Stimulated activated CD4-positive, alpha-beta T cell treated with anti-CD3 and anti-CD28 coated beads, TNF-alpha, amount 100 ng/mL, for 4 hours (primary cell): Measurements from ENCODE around the gene RAB3GAP2.
"Not testable (repeated sequence)": the region's sequence is repeated elsewhere in the genome, so short reads cannot be mapped to it uniquely, and the experiment has no call there.

Source experiments
- DNase-seq, 3 experiments: peaks; one replicate each; pipeline ENCODE4 v3.0.0-alpha.2; 2020; ENCODE audit warnings: low read depth in 3 of 3

The RAB3GAP2 gene

DNA sequence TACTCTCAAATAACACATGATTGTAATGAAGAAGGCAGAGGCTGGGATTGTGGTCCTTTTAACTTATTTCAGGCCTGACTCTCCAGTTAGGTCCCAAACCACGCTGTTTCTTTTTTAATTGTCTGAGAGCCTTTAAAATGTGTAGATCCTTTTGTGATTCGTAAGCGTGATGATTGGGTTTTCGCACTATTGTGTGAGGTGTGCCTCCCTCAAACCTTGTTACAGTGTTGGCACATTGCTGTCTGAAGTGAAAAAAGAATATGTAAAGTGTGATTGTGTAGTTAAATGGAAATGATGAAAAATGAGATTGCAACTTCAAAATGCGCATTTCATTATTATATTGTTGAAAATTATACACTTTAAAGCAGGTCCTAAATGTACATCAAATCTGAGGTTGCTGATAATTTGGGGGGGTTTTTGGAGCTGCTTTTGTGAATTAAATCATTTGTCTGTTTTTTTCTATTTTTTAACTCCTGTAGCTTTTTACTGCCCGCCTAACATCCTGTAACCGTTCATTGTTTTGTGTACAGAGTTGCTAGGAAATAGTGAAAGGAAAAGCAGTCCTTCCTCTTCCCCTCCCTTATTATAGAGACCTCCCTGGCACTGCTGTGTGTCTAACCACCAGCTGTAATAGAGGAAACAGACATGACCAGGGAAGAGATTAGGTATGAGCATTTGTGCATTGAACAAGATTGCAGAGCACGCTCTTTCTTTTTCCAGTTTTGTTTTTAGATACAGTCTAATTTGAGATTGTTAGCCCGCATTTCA is 135.1 kb downstream of the RAB3GAP2 start:
- no peak for DNase-seq

DNA sequence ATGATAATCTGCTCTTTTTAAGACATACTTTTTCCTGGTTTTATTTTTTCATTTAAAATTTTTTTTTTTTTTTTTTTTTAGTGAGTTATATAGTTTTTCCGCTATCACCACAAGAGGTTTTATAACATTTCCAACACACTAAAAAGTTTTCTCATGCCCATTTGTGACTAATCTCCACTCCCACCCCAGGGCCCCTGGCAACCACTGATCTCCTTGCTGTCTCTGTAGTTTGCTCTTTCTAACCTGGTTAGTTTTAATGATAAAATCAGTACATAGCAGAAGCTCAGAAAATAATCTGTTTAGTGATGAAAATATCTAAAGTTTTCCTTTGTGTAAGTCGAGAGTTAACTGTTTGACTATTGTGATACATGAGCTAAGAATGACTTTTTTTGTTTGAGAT is 136.5 kb downstream of the RAB3GAP2 start:
- DNase-seq = no peak

DNA sequence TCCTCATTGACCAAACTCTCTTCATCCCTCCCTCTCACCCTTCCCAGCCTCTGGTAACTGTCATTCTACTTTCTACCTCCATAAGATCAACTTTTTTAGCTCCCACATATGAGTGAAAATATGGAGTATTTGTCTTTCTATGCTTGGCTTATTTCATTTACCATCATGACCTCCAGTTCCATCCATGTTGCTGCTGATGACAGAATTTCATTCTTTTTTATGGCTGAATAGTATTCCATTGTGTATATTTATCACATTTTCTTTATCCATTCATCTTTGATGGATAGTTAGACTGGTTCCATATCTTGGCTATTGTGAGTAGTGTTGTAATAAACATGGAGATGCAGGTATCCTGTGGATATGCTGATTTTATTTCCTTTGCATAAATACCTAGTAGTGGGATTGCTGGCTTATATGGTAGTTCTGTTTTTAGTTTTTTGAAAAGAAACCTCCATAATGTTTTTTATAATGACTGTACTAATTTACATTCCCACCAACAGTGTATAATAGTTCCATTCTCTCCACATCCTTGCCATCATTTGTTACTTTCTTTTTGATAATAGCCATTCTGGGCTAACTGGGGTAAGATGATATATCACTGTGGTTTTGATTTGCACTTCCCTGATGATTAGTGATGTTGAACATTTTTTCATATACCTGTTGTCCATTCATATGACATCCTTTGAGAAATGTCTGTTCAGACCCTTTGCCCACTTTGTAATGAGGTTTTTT is 142.6 kb downstream of the RAB3GAP2 start:
- no peak for DNase-seq

DNA sequence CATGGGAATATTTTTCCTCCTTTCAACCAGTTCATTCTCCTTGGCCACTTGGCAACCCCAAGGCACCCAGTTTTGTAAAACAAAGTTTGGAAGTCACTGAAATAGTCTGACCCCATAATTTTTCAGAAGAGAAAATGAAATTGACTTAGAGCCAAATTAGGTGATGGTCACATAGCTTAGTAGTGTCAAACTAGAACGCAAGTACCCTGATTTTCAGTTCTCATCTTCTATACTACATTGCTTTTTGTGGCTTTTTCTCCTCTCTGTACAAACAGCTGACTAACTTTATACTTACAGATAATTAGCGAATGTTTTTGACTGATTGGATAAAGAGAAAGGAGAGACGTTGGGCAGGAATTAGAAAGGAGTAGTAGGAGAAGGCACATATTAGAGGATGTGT is 145.2 kb downstream of the RAB3GAP2 start:
- no peak for DNase-seq

- no peak for DNase-seq
Observed at GRCh38 chr1:220124542-220124941, 147.7 kb downstream of the RAB3GAP2 start.

- DNase-seq = no peak
Observed at GRCh38 chr1:220123889-220124288, 148.4 kb downstream of the RAB3GAP2 start.

DNA sequence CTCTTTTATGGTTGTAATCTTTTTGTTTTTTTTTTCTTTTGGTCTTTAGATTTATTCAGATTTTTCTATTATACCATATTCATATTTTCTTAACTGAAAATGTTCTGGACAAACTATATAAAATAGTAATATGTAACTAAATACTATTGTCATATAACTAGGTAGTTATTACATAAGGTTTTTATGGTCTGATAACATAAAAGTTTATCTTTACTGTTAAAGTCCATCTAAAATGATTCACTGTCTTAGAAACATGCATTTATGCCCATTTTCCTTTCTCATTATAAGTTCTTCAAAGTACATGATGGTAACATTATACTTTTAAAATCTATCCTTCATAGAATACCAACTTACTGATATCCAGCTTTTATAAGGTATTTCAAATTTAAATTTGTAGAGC is 149.2 kb downstream of the RAB3GAP2 start:
- no peak for DNase-seq

DNA sequence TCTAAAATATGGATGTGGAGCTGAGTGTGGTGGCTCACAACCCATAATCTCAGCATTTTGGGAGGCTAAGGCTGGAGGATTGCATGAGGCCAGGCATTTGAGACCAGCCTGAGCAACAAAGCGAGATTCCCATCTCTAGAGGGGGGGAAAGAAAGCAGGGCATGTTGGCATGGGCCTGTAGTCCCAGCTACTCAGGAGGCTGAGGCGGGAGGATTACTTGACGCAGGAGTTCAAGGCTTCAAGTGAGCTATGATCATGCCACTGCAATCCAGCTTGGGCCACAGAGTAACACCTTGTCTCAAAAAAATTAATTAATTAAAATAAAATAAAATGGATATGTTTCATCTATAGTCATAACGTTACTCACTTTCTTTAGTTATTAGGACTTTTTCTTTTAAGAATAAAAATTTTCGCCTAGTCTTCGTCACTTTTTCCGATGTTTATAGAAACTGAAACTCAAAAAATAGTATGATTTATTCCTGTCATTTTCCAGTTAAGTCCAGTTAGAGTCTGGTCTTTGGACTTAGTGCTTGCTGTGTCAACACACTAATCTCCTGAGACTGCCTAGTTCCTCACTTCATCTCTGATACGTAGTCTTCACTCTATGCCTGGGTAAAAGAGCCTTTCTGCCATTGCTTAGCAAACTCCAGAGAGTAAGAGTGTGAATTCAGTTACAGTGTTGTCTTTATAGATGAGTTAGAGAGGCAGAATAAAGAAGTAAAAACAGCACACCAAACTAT is 150.3 kb downstream of the RAB3GAP2 start:
- no peak for DNase-seq

DNA sequence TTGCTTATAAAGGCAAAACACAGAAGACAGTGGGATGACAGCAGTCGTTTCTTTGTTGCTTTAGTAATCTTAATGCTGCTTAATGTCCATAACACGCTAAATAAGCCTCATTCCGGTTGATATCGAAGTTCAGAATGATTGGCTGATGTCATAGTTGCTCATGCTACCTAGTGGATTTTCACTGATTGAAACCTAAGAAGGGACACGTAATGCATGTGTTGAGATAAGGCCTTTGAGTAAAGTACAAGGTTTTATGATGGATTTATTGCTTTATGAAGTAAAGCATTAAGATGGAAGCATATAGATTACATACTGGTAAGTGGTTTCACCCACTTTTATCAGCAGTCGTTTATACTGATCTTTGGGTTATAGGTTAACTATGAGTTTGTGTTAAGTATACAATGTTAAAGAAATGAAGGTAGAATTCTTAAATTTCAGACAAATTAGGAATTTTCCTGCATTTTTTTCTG is 153.2 kb downstream of the RAB3GAP2 start:
- DNase-seq = no peak

GRCh38 chr1:220113136-220113695 is 159.0 kb downstream of the RAB3GAP2 start:
- no peak for DNase-seq

- not testable (repeated sequence) for DNase-seq
Observed at GRCh38 chr1:220112600-220112999, 159.7 kb downstream of the RAB3GAP2 start.

GRCh38 chr1:220110473-220110872 is 161.8 kb downstream of the RAB3GAP2 start:
- DNase-seq = not testable (repeated sequence)

DNA sequence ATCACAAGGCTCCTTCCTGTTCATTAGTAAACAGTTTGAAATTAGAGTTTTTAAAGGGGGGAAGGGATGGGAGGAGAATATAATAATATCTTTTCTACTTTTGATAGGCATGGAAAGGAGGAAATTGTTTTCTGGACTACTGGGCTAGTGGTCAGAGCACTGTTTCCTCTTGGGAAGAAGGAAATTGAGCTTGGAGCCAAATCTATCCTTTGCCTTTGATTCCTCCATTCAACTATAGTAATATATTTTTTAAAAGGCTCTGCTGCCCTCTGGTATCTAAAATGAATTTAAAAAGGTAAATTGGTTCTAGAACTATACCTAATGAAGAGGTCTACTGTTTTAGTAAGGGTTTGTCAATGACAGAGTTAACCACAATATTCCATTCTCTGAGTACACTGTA is 172.4 kb downstream of the RAB3GAP2 start:
- DNase-seq = no peak
